DMS153 treated with DMSO at 0.1 percent for 48 hours (cell line): ENCODE data around the gene LHB.
"Not testable (repeated sequence)": the region's sequence is repeated elsewhere in the genome, so short reads cannot be mapped to it uniquely, and the experiment has no call there.

Source experiments
- DNase-seq: peaks from one replicate; lab custom pipeline; 2025; ENCODE audit not compliant: unreplicated experiment; lab: John Stamatoyannopoulos, UW

Gene LHB

DNA sequence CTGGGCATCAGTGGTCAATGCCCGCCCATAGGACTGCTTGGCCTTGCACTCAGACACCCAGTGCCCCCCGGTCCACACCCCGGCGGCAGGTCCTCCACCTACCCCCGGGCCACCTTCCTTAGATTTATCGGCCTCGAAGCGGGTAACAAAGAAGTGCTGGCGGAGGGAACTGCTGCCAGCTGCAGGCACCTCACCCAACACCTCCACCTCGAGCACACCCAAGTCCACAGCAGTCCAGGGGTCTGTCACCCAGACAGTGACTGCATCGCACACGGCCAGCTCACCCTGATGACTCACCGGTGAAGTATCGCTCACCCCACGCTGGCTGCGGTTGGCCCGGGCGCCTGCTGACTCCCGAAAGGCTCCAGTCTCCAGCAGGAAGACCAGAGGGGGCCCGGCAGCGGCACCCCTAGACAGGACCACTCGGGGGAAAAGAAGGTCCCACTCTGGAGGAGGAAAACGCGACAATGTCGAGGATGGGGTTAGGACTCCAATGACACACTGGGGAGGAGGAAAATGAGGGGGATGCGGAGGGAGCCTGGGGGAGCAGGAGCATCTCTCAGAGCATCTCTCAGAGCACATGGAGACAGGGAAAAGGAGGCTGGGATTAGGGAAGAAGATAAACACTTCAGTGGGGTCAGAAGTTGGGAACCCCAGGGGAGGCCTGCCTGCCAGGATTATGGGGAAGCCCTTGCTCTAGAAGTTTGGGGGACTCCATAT is 21.8 kb upstream of the LHB start:
- not testable (repeated sequence) for DNase-seq

DNA sequence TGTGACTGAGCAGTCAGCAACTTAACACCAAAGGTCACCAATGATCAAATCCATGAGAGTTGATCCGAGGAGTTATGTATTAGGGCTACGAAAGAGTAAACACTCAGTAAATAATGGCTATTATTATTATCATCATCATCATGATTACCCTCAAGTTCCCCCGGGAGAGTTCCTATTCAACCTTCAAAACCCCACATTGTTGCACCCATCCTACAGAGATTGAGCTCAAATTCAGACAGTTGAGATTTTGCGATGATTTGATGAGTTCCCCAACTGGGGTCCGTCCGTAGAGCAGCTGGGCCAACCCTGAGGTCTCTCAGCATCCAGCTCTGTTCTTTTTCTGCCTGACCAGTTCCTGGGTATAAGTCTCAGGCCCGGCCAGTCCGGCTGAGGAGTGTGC is 21.2 kb upstream of the LHB start:
- DNase-seq: not testable (repeated sequence)

GRCh38 chr19:49036815-49037214 is 19.9 kb upstream of the LHB start, which contains the start of gene CGB1:
CGB1 (minus strand) TSS chr19:49036895; CDS start chr19:49036711, 184 bp downstream.
- DNase-seq: not testable (repeated sequence)

DNA sequence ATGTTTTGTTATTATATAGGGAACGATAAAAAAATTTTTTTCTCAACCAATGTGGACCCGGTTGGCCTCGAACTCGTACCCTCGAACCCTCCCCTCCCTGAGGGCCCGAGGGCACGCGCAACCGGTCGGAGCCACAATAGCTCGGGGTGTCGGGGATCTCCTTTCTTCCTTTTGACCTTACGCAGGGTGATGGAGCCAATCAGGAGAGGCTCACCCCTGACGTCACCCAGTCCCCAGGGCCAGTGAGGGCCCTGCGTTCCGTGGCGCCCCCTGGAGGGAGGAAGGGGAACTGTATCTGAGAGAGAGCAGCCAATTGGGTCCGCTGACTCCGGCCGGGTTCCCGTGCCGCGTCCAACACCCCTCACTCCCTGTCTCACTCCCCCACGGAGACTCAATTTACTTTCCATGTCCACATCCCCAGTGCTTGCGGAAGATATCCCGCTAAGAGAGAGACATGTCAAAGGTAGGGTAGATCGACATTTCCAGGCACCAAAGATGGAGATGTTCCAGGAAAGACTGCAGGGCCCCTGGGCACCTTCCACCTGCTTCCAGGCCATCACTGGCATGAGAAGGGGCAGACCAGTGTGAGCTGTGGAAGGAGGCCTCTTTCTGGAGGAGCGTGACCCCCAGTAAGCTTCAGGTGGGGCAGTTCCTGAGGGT is 14.9 kb upstream of the LHB start, which contains the start of gene CGB2:
Gene CGB2 (plus strand): TSS at position 249 of the 660 bp plus-strand sequence. CDS start 206 bp downstream, at position 455.
- not testable (repeated sequence) for DNase-seq

GRCh38 chr19:49030323-49030722 is 13.4 kb upstream of the LHB start:
- DNase-seq: not testable (repeated sequence)

GRCh38 chr19:49029749-49030148 is 12.9 kb upstream of the LHB start:
- not testable (repeated sequence) for DNase-seq

GRCh38 chr19:49028686-49029085 is 11.8 kb upstream of the LHB start:
- not testable (repeated sequence) for DNase-seq

GRCh38 chr19:49025599-49025998 is 8.7 kb upstream of the LHB start:
- not testable (repeated sequence) for DNase-seq

GRCh38 chr19:49025088-49025487 is 8.2 kb upstream of the LHB start:
- not testable (repeated sequence) for DNase-seq

DNA sequence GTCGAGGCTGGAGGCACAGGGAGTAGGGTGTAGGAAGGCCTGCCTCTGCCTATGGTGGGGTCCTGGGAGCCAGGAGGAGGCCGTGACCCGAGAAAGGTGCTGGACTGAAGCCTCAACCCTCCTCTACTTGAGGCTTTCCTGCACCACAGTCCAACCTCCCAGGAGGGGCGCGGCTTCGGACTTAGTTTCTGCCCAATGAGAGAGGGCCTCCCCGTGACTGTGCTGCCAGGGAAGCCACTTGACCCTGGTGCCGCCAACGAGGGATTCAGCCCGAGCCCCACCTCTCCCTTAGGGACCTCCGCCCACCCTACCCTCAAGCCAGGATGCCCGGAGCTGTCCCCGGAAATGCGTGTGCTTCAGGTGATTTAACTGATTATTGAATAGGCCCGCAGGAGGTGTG is 7.3 kb upstream of the LHB start, which contains the start of gene CGB3:
Gene CGB3 (minus strand): TSS at position 101 of the 400 bp plus-strand sequence. CDS start 362 bp downstream, outside the sequence.
- DNase-seq: not testable (repeated sequence)

GRCh38 chr19:49022116-49022515 is 5.2 kb upstream of the LHB start:
- DNase-seq: no peak

DNA sequence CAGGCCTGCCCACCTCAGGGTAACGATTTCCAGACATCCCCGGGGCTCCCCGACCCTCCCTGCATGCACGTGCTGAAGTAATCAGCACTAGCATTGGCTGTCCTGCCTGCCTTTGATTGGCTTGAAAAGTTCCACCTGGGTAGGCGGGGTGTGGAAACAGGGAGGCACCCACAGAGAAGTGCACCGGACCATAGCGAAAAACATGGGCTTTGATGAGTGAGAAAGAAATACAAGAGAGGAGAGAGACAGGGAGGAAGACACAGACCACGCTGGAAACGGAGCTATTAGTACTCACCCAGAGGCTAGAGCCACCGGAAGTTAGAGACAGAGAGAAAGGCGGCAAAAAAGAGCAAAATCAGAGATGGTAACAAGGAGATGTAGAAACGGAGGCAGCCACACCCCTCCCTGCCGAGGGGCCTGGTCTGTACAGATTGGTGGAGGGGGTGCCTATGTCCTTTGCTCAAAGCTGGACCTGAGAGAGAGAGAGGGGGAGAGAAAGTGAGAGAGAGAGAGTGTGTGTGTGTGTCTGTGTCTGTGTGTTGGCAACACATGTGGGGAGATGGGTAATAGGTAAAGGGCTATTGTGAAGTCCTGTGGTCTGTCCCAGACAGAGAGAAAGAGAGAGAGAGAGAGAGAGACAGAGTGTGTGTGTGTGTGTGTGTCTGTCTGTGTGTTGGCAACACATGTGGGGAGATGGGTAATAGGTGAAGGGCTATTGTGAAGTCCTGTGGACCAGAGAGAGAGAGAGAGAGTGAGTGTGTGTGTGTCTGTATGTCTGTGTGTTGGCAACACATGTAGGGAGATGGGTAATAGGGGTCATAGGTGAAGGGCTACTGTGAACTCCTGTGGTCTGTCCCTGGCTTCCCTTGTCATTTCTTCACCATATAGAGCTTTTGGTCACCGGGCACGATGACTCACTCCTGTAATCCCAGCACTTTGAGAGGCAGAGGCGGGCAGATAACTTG is 4.3 kb upstream of the LHB start:
- DNase-seq: no peak

- DNase-seq: no peak
These were observed 3.5 kb upstream of the LHB start for GRCh38 chr19:49020342-49020741.

DNA sequence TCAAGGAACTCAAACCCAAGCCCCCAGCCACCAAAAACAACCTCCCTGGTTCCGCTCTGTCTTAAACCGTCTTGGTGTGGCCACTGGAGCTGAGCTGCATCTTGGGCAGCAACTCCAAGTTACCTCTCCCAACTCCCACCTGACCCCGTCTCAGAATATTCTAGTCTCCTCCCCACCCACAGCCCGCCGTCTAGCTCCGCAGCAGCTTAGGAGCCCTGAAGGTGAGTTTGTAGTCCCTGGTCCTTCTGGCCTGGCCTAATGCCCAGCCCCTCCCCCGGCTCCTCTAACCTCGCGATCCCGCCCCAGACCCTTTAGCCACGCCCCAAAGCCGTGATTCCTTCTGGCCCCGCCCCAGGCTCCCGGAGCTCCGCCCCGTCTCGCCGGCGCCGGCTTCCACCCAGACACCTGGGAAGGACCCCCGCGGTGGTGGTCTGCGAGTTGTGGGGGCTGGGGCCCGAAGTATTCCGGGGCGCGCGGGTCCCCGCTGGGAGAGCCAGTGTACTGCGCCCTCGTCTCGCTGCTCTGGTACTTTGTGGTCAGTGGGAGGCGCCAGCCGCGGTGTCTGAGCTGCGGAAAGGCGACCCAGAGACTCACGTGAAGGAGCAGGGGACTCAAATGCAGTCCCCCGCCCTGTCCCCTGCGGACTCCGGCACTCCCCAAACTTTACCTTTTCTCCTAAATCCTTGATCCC is 2.5 kb upstream of the LHB start:
- peak; percentile 42 for DNase-seq

DNA sequence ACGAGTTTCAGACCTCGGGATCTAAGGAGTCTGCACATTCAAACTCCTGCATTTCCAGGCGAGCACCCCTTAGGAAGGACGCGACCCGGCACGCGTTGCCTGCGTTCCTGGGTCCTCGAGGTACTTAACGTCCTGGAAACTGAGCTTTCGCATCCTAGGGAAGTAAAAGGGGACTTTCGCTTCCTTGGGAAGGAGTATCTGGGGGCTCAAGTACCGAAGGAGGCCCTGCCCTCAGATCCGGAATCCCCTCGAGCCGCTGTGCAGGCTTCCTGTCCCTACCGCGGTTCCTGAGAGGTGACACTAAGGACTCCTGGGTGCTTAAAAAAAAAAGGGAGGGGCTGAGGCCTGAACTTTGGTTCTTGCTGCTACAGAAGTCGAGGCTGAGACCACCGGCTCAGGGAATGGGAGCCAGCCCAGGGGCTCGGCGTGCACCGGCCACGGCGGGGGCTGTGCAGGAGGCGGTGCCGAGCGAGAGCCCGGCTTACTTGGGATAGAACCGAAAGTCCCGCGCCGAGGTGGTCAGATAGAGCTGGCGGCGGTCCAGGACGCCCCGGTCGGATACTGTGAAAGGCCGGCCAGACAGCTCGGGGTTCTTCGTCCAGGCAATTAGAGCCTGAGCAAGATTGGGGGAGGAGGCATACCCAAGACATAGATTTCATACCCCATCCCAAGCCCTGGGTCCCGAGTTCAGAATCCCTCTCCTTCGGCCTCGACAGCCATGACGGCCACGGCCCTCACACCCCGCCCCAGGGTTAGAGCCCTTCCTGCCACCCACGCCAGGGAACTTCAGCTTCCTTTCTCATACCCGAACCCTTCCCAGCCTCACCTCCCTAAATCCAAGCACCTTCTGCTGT is 1.7 kb upstream of the LHB start:
- DNase-seq: not testable (repeated sequence)

DNA sequence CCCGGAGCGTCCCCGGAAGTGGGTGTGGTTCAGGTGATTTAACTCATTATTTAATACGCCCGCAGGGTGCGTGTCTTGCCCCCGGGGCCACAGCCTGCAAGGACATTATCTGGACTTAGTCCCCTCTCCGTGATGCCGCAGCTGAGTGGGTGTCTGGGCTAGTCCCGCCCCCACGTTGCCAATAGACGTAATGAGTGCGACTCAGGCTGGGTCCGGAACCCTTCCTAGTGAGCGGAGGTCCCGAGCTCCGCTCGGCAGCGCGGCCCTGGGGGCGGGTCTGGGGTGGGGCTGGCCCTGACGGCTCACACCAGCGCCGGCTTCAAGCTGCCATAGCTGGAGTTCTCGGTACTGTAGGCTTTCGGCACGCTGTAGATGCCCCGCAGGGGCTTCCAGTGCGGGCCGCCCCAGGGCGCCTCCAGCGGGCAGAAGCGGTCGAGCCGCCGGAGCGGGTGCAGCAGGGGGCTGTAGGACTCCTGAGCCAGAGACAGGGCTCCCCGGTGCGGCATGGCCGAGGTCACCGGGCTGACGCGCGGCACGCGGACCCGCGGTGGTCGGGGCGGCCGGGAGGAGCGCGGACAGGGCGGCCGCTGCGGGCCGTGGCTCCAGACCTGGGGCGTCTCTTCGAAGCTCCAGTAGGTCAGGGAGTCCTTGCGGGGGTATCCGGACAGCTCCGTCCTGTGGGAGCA is 918 bp upstream of the LHB start:
- DNase-seq: no peak

DNA sequence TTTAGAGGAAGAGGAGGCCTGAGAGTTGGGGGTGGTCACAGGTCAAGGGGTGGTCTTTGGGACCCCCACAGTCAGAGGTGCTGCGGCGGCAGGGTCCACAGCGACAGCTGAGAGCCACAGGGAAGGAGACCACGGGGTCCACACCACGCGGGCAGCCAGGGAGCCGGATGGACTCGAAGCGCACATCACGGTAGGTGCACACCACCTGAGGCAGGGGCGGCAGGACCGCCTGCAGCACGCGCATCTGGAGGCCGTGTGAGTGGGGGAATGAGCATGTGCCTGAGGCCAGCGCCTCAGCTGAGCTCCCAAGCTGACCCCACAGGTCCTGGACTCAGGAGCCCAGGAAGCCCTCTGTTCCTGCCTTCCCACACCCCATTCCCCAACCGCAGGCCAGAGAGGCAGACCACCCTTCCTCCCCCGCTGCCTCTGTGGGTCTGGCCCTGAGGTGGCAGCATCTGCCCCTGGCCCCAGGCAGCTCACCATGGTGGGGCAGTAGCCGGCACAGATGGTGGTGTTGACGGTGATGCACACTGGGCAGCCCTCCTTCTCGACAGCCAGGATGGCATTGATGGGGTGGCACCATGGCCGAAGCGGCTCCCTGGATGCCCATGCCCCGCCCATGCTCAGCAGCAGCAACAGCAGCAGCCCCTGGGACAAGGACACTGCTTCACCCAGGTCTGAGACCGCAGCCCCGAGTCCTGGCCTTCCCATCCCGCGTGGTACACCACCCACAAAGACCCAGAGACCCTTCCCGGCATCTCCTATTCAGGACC is 638 bp downstream of the LHB start:
- DNase-seq: no peak

GRCh38 chr19:49014870-49015255 is 2.0 kb downstream of the LHB start:
- no peak for DNase-seq
